ENCODE data around the gene CCNE1.
"Not testable (repeated sequence)": the region's sequence is repeated elsewhere in the genome, so short reads cannot be mapped to it uniquely, and the experiment has no call there.

Gene CCNE1

DNA sequence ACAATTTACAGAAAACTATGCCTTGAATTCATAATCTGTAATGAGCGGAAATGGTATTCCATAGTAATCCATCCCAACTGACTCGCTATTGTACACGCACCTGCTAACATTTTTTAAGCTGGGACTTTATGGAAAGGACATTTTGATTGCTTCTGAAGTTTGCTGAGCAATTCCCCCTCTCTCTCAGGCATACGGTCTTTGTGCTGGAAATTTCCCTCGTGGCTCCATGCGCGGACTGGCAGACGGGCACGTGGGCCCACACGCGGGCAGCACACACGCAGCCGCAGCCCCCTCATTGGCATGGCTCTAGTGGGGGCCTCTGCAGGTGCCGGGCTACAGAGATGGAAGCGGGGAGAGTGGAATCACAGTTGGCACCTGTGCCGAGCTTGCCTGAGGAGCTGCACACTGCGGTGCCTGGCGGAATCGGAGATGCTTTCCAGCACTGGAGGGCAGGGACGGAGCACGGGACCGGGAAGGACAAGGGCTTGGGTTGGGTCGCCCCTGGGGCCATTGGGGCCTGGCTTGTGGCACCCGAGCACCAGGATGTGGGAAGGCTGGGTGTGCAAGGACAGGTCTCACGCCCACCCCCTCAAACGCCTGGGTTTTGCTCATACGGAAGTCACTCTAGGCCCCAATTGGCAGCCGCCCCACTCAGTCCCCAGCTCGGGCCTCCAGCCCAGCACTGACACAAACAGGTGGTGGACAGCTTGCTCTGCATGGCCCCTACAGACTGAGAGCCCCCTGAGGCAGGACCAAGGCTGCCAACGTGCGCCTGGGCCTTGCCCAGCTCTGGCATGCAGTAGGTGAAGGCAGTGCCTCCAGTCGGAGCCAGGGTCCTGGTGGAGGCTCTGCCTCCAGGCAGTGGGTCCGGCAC lies 30.2 kb upstream of the CCNE1 start:
- Mint-ChIP-seq H3K4me1 (no peaks in the 10 kb centered on the region), H3K36me3 (no peaks in the 10 kb centered on the region), H3K27ac (no peak overlapping the region), H3K27me3 (no peaks in the 10 kb centered on the region), H3K9me3 (no peaks in the 10 kb centered on the region), H3K4me3 (no peak overlapping the region)

DNA sequence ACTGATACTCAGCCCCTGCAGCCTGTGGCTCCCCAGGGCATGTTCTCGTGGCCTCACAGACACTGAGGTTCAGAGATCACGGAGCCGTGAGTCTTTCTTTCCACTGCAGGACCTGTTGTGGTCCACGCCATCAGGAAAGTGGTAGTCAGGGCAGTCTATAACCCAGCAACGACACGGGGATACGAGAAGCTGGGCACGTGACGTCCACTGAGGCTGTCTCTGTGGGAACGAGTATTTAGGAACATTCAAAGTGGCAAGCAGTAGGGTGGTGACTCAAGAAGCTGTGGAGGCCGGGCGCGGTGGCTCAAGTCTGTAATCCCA lies 29.6 kb upstream of the CCNE1 start:
- H3K27me3 Mint-ChIP-seq, result no peaks in the 10 kb centered on the region
- H3K27ac Mint-ChIP-seq, result no peak overlapping the region
- H3K36me3 Mint-ChIP-seq, result no peaks in the 10 kb centered on the region
- no peaks in the 10 kb centered on the region for H3K4me1 Mint-ChIP-seq
- no peak overlapping the region for H3K4me3 Mint-ChIP-seq
- no peaks in the 10 kb centered on the region for H3K9me3 Mint-ChIP-seq

DNA sequence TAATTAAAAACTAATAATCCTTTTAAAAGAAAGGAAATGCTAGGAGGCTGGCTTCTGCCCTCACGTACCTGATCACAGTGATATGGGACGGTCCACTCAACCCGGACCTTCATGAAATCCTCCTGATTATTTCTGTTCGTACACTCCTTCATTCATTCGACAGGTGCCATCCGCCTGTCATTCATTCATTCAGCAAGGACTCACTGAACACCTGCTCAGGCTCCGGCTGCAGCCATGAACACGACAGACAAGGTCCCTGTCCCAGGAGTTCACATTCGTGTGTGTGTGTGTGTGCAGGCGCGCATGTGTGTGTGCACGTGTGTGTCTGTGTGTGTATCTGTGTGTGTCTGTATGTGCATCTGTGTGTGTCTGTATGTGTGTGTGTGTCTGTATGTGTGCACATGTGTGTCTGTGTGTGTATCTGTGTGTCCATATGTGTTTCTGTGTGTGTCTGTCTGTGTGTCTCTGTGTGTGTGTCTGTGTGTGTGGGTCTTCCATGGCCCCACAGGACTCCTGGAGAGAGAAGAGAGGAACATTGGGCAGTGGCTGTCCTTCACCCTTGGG lies 28.1 kb upstream of the CCNE1 start:
- no peak overlapping the region for H3K4me3 Mint-ChIP-seq
- H3K27me3 Mint-ChIP-seq, result no peaks in the 10 kb centered on the region
- H3K27ac Mint-ChIP-seq, result no peak overlapping the region
- no peaks in the 10 kb centered on the region for H3K4me1 Mint-ChIP-seq
- no peaks in the 10 kb centered on the region for H3K9me3 Mint-ChIP-seq
- H3K36me3 Mint-ChIP-seq, result no peaks in the 10 kb centered on the region

DNA sequence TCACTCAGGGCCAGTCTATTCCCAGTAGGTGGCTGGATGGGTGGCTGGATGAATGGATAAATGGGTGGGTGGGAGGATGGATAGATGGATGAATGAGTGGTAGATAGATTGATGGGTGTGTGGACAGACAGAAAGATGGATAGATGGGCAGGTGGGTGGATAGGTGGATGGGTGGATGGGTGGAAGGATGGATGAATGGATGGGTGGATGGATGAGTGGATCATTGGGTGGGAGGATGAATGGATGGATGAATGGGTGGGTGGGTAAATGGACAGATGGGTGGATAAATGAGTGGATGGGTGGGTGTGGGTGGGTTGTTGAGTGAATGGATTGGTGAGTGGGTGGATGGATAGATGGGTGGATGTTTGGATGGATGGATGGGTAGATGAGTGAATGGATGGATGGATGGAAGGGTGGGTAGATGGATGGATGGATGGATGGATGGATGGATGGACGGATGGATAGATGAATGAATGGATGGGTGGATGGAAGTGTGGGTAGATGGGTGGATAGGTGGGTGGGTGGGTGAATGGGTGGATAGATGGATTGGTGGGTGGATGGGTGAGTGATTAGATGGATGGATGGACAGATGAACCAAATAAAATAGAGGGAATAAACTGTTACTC lies 27.1 kb upstream of the CCNE1 start:
- Mint-ChIP-seq H3K4me3 (no peak overlapping the region), H3K27me3 (no peaks in the 10 kb centered on the region), H3K4me1 (no peaks in the 10 kb centered on the region), H3K36me3 (no peaks in the 10 kb centered on the region), H3K9me3 (no peaks in the 10 kb centered on the region), H3K27ac (no peak overlapping the region)

DNA sequence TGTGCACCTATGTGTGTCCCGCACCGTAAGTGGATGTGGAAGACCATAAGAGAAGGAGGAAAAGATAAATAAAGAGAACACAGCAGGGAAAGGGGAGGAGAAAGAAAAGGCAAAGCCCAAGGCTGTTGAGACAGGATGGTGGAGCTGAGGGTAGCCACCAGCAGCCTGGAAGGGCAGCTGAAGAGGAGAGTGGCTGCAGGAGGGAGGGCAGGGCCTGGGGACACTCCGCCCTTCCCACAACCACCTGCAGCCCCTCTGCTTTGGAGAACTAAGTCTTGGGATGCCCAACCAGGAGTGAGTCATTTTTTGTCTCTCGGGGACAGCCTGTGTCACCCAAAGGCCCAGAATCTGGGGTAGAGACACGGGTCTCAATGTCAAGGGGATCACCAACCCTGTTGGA lies 26.4 kb upstream of the CCNE1 start:
- no peaks in the 10 kb centered on the region for H3K9me3 Mint-ChIP-seq
- H3K36me3 Mint-ChIP-seq, result no peaks in the 10 kb centered on the region
- H3K27ac Mint-ChIP-seq, result no peak overlapping the region
- no peaks in the 10 kb centered on the region for H3K4me1 Mint-ChIP-seq
- H3K27me3 Mint-ChIP-seq, result no peaks in the 10 kb centered on the region
- no peak overlapping the region for H3K4me3 Mint-ChIP-seq

DNA sequence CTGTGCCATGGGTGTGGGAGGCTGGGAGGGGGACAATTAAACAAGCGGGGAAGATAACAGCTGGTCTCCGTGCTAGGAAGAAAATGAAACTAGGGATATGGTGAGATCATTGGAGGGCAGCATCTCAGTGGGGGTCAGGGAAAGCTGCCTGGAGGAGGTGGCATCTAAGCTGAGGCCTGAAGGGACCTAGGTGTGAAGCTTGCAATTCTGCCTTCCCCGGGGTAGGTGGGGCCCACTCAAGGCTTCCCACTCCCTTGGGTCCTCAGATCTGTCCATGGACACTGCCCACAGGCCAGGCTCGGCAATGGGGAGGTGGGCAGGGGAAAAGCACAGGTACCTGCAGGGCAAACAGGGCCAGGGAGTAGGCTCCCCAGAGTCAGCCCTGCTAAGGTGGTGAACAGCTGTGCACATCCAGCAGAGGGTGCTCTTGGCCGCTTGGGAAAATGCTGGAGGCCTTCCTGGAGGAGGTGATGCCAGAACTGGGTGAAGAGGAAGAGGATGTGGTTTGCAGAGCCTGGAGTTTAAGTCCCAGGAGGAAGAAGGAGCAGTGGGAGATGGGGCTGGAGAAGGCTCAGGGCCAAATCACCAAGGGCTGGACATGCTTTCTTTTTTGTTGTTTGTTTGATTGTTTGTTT lies 25.7 kb upstream of the CCNE1 start:
- no peaks in the 10 kb centered on the region for H3K27me3 Mint-ChIP-seq
- H3K4me3 Mint-ChIP-seq, result no peak overlapping the region
- no peaks in the 10 kb centered on the region for H3K9me3 Mint-ChIP-seq
- no peaks in the 10 kb centered on the region for H3K4me1 Mint-ChIP-seq
- no peak overlapping the region for H3K27ac Mint-ChIP-seq
- no peaks in the 10 kb centered on the region for H3K36me3 Mint-ChIP-seq

DNA sequence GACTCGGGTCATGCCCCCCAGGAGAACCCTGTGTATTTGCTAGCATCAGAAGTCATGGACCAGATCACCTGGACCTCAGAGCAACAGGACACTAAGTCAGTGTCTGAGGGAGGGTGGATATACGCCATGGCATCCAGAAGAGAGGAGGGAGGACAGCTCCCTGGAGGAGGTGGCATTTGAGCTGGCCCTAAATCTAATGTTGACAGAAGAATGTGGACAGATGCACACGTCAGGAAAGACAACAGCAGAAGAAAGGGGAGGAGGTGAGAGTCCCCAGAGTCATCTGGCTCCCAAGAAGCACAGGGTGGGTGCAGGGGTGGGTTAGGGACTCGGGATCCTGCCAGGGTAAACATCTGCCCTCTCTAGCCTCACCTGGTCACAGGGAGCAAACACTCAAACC lies 24.5 kb upstream of the CCNE1 start:
- Mint-ChIP-seq H3K4me1 (no peaks in the 10 kb centered on the region), H3K27me3 (no peaks in the 10 kb centered on the region), H3K36me3 (no peaks in the 10 kb centered on the region), H3K27ac (no peak overlapping the region), H3K4me3 (no peak overlapping the region), H3K9me3 (no peaks in the 10 kb centered on the region)

DNA sequence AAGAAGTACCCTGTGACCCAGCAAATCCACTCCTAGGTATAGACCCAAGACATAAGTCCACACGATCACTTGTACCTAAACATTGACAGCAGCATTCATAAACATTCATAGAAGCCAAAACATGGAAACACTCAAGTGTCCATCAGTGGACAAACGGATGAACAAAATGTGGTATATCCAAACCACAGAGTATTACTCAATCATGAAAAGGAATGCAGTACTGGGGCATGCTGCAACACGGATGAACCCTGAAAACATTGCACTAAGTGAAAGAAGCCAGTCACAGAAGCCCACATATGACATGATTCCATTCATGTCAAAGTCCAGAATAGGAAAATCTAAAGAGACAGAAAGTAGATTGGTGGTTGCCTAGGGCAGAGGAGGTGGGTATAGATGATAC lies 22.8 kb upstream of the CCNE1 start:
- Mint-ChIP-seq H3K4me1 (no peaks in the 10 kb centered on the region), H3K27ac (no peak overlapping the region), H3K9me3 (no peaks in the 10 kb centered on the region), H3K36me3 (no peaks in the 10 kb centered on the region), H3K27me3 (no peaks in the 10 kb centered on the region), H3K4me3 (no peak overlapping the region)

DNA sequence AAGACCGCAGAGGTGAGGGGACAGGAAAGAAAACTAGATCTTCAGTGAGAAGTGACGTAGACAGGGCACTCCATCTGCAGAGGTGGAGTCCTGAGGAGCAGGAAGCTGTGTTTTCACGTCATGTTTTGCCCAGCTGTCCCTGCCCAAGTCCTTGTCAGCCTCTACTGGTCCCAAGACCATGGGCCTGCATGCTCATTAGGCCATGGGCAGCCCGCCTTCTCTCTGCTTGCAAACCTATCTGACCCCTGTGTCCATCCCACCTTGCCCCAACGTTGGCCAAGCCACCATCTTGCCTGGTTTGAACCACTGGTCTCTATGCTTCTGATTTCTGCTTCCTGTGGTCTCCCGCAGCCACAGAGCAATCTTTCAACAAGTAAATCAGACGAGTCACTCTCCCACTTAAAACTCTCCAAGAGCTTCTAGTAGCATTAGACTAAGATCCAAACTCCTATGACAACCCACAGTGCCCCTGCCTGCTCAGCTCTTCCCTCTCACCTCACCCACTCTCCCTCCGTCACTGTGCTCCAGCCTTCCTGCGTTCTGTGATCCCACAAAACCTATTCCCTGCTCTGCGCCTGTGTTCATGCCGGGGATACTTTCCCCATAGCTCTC lies 18.6 kb upstream of the CCNE1 start:
- no peaks in the 10 kb centered on the region for H3K4me1 Mint-ChIP-seq
- H3K27ac Mint-ChIP-seq, result no peak overlapping the region
- no peaks in the 10 kb centered on the region for H3K36me3 Mint-ChIP-seq
- H3K27me3 Mint-ChIP-seq, result no peaks in the 10 kb centered on the region
- no peak overlapping the region for H3K4me3 Mint-ChIP-seq
- H3K9me3 Mint-ChIP-seq, result no peaks in the 10 kb centered on the region

DNA sequence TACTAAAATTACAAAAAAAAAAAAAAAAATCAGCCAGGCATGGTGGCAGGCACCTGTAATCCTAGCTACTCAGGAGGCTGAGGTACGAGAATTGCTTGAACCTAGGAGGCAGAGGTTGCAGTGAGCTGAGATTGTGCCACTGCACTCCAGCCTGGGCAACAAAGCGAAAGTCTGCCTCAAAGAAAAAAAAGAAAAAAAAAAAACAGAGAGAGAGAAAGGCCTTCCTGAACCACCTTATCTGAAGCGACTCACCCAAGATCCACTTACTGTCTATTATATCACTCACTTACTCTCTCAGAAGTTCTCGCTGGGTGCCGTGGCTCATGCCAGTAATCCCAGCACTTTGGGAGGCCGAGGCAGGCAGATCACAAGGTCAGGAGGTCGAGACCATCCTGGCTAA lies 17.3 kb upstream of the CCNE1 start:
- not testable (repeated sequence) for H3K36me3 Mint-ChIP-seq, H3K4me1 Mint-ChIP-seq, H3K9me3 Mint-ChIP-seq

DNA sequence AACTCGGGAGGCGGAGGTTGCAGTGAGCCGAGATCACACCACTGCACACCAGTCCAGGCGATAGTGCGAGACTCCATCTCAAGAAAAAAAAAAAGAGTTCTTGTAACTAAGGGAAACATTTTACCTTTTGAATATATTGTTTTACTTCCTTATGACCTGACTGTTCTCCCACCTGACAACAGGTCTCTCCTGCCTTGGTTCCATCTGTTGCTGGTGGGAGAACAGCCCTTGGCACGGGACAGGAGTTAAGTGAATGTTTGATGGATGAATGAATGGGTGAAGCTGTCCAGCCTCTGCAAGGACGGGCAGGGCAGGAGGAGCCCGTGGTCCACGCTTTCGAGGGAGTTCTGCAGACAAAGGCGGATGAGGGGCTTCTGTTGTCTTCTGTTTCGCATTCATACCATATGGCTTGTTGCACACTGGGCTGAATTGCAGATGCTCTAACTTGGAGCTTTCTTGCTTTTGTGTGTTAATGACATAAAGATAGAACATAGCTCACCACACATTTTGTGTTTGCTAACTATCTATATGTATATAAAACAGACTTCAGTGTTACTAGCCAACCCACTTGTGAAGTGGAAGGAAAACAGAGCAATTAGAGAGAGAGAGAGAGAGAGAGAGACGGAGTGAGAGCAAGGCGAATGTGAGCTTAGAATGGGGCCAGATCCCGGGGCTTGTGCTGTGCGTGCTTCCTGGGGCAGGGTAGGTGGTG lies 16.2 kb upstream of the CCNE1 start:
- Mint-ChIP-seq H3K36me3 (no peaks in the 10 kb centered on the region), H3K4me3 (no peak overlapping the region), H3K27me3 (no peaks in the 10 kb centered on the region), H3K9me3 (no peaks in the 10 kb centered on the region), H3K4me1 (no peaks in the 10 kb centered on the region), H3K27ac (no peak overlapping the region)

More for the DNA sequence above, 17.3 kb upstream of the CCNE1 start:
- H3K27me3 Mint-ChIP-seq, H3K27ac Mint-ChIP-seq, H3K4me3 Mint-ChIP-seq: not testable (repeated sequence)

DNA sequence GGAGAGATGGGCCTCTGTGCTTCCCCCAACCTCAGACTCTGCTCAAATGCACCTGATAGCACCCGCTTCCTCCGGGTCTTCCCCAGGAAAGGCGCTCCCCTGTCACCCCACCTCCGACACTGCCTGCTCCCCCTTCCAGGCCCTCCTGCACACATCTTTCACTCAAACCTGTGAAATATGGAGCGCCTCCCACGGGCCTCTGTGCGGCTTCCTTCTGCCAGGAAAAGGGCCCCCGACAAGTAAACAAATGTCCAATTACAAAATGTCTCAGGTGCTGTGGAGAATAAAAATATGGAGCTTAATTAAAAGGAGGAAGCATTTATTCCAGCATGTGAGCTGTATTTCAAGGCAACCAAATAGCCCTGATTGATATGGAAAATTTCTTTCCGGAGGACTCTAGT lies 15.6 kb upstream of the CCNE1 start:
- H3K36me3 Mint-ChIP-seq, result no peaks in the 10 kb centered on the region
- H3K27me3 Mint-ChIP-seq, result no peaks in the 10 kb centered on the region
- no peak overlapping the region for H3K27ac Mint-ChIP-seq
- H3K9me3 Mint-ChIP-seq, result no peaks in the 10 kb centered on the region
- no peak overlapping the region for H3K4me3 Mint-ChIP-seq
- no peaks in the 10 kb centered on the region for H3K4me1 Mint-ChIP-seq

DNA sequence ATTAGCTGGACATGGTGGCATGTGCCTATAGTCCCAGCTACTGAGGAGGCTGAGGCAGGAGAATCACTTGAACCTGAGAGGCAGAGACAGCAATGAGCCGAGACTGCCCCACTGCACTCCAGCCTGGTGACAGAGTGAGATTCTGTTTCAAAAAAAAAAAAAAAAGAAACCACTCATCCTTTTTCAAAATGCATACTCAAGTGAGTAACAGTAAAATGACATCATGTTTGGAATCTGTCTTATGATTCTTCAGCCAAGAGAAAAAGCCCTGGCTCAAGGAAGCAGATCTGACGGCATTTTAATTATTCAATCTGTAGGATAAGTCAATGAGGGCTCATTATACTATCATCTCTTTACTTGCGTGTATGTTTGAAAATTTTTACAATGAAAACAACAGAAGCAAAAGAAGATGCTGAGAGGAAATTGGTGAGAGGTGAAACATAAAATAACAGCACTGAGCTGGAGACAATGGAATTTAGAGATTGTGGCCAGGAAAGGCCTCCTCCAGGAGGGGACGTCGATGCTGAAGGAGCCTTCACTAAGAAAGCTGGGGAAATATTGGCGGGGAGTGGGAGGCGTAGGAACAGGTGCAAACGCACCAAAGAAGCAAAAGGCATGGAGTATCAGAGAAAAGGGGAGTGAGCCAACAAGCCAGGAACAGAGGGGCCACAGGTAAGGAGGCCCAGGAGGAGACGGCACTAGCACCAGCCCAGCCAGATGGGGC lies 12.9 kb upstream of the CCNE1 start:
- Mint-ChIP-seq H3K27me3 (no peaks in the 10 kb centered on the region), H3K27ac (no peak overlapping the region), H3K4me1 (no peaks in the 10 kb centered on the region), H3K4me3 (no peak overlapping the region), H3K36me3 (no peaks in the 10 kb centered on the region), H3K9me3 (no peaks in the 10 kb centered on the region)

DNA sequence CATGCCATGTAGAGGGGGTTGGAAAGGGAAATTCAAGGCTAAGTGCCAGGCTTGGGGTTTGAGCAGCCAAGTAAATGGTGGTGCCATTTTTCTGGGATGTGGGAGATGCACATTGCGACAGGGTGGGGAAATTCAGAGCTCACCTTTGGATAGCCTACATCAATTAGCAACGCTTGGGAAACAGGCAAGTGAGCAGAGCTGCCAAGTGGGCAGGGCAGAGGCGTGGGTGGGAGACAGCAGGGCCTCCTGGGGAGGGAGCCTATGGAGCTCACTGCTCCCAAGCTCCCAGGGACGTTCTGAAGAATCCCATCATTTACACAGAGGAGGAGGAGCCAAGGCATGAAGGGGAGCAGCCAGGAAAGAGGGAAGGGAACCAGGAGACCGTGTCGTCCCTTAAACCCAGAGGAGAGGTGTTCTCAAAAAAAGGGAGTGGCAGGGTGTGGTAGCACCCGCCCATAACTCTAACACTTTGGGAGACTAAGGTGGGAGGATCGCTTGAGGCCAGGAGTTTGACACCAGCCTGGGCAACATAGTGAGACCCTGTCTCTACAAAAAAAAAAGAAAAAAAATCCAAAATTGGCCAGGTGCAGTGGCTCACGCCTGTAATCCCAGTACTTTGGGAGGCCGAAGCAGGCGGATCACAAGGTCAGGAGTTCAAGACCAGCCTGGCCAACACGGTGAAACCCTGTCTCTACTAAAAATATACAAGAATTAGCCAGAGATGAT lies 11.5 kb upstream of the CCNE1 start:
- Mint-ChIP-seq H3K27me3 (no peaks in the 10 kb centered on the region), H3K9me3 (no peaks in the 10 kb centered on the region), H3K36me3 (no peaks in the 10 kb centered on the region), H3K27ac (no peak overlapping the region), H3K4me1 (no peaks in the 10 kb centered on the region), H3K4me3 (no peak overlapping the region)
